Activated CD4-positive, alpha-beta T cell treated with anti-CD3 and anti-CD28 coated beads for 4 hours (primary cell): ENCODE data around the gene ZNF443.
A peak's percentile ranks its signal among the peaks of the same experiment; 100 is the strongest.
"Not testable (repeated sequence)": the region's sequence is repeated elsewhere in the genome, so short reads cannot be mapped to it uniquely, and the experiment has no call there.

Source experiments
- DNase-seq, 2 donors: peaks; one replicate each; pipeline ENCODE4 v3.0.0-alpha.2; 2020

Gene ZNF443

DNA sequence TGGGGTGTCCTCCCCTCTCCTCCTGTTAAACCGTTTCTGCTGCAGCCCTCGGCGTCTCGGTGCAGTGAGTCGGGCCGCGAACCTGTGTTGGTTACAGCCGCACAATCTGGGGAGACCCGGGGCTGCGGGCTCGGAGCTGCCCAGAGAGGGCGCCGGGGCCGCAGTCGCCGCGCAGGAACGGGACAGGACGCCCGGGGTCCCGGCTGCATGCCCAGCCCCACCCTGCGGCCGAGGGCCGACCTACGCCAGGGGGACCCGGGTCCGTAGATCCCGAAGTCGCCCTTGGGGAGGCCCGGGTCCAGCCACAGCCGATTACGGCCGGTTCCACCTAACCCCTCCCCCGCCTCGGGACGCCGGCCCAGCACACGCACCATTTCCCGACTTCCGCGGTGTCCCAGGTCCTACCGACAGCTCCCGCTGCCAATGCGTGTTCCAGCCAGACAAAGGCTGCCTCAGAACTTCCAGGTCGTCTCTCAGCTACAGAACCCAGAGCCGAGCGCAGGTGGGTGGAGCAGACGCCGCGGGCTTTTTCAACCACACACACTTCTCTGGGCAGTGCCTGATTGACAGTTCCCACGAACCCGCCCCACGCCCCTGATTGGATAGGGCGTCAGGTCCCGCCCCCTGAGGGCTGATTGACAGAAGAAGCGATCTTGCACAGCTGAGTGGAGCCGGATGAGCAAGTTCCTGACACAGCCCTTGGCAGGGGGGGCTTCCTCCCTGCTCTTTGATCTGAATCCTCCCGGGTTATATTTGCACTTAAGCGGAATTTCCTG is at the start of gene ZNF443:
Gene ZNF443 (minus strand): TSS at position 481 of the 776 bp plus-strand sequence. CDS start 107 bp downstream, at position 374.
- DNase-seq = peak; percentile 97 to 99

DNA sequence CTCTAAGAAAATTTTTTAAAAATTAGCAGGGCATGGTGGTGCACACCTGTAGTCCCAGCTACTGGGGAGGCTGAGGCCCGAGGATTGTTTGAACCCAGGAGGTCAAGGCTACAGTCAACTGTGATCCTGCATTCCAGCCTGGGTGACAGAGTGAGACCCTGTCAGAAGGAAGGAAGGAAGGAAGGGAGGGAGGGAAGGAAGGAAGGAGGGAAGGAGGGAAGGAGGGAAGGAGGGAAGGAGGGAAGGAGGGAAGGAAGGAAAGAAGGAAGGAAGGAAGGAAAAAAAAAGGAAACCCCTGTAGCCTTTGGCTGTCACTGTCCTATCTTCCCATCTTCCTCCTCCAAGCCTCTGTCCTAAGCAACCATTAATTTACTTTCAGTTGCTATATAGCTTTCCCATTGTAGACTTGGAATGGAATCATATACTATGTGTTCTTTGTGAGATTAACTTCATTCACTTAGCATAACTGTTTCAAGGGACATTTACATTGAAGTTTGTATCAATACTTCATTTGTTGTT is 45.5 kb upstream of the ZNF443 start:
- not testable (repeated sequence) for DNase-seq

DNA sequence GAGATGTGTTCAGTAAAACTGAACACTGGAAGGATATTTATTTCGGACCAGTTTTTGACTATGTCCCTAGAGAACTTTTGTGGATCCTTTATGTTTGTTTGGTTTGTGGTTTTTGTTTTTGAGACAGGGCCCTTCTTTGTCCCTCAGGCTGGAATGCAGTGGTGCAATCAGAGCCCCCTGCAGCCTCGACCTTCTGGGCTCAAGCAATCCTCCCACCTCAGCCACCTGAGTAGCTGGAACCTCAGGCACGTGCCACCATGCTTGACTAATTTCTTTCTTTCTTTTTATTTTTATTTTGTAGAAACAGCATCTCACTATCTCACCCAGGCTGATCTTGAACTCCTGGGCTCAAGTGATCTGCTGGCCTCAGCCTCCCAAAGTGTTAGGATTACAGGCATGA is 44.8 kb upstream of the ZNF443 start:
- DNase-seq = no peak

DNA sequence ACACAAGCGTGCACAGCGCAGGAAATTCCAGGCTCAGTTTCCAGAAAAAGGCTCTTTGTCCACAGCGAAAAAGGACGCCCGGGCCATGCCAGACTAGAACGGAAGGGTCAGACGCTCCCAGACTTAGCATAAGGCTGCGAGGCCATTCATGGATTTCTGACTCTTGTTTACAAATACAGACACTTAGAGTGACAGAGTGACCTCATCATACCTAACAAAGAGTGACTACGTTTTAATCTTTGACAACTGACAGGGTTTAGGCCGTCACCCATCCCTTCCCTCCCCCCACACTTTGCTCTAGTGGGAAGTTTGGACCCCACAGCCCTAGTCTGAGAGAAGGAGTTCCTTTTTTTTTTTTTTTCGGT is 44.2 kb upstream of the ZNF443 start:
- no peak for DNase-seq

DNA sequence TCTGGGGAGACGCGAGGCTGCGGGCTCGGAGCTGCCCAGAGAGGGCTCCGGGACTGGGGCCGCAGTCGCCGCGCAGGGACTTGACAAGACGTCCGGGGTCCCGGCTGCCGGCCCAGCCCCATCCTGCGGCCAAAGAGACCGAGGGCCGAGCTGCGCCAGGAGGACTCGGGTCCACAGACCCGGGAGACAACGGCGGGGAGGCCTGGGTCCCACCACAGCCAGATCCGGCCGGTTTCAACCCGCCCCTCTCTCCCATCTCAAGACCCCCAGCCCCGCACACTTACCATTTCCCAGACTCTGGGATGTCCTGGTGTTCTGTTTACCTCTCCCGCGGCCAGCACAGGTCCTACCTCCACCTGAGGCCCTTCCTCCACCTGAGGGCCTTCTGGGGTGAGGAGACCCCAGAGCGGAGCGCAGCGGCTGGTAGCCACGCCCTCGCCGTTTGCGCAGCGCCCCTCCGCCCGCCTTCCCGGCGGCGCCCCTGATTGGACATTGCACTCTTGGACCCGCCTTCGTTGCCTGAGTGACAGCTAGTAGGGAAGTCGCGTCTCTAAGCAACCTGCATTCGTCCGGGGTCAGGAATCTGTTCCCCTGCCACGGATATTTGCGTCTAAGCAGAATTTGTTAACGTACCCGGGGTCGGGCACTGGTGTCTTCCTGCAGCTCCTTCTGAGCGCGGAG is 43.7 kb upstream of the ZNF443 start, which contains the start of gene ZNF709:
Gene ZNF709 (minus strand): TSS at position 446 of the 681 bp plus-strand sequence. CDS start 159 bp downstream, at position 287.
- DNase-seq = peak; percentile 85 to 92

DNA sequence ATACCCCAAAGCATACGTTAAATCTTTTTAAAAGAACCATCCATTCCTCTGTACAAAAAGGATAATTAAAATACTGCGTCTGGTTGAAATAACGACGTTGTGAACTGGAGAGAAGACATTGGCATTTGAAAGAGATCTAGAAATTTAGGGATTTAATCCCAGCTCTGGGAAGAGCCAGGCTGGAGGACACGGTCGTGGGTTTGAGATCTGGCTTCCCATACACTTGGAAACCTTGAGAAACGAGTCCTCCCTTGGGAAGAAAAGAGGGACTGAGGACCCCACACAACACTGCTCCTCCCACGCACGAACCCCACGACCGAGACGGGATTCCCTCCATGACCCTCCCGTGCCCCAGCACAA is 43.2 kb upstream of the ZNF443 start:
- no peak for DNase-seq

DNA sequence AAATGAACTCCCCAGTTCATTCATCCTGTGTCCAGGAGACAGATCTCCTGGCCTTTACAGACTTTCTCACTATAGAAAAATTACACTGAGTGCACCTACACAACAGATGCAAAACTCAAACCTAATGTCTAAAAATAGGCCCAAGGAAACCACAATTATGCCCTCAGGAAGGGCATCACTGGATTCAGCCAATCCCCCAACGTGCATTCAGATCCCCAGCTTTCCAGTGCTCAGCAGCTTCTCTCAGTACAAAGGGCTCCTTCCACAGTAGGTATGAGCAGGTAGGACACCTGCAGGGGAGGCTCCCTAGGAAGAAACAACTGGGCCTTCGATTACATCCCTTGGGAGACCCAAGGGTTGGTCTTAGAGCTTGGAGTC is 41.7 kb upstream of the ZNF443 start:
- no peak for DNase-seq

DNA sequence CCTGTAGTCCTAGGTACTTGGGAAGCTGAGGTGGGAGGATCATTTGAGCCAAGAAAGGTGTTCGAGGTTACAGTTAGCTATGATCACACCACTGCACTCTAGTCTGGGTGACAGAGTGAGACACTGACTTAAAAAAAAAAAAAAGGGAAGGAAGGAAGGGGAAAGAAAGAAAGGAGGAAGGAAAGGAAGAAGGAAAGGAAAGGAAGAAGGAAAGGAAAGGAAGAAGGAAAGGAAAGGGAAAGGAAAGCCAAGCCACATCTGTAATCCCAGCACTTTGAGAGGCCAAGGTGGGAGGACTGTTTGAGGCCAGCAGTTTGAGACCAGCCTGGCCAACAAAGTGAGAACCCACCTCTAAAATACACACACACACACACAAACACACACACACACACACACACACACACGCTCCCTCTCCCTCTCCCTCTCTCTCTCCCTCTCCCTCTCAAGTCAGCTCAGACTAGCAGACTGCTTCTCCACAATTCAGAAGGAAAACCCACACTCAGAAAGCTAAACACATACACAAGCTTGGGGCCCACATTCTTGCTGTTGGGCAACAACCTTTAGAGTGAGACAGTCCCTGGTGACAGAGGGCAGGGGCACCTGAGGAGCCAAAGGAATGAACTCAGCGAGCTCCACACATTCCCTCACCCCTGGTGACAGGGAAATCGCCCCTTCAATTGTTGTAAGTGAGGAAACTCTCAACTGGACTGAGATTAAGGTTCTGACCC is 41.1 kb upstream of the ZNF443 start:
- no peak for DNase-seq

DNA sequence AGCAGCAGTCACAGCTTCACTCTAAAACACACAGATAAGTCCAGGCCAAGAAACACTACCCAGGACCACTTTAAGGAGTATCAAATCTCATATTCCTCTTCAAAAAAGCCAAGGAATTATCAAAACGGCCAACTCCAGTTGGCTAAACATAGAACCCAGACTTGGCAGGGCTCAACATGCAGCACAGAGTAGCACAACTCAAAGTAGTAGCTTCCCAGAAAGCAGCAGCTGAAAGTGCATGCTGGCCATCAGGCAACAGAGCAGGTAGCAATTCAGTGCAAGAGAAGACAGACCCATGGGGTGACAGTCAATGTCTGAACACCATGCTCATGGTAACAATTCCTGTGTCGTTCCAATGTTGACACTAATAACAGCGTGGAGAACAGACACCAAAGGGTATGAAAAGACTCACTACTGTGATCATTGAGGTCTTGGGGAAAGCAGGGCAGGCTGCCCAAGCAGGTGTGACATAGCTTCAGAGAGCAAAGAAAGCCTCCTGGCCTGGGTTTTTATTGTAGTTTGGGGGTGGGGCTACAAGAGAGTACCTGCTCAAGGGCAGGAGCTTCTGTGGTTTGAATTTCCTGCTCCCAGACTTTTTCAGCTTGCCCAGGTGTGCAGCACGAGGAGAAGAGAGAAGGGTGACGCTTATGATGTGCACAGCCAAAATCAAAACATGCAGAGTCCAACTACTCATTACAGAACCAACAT is 37.6 kb upstream of the ZNF443 start:
- no peak for DNase-seq

DNA sequence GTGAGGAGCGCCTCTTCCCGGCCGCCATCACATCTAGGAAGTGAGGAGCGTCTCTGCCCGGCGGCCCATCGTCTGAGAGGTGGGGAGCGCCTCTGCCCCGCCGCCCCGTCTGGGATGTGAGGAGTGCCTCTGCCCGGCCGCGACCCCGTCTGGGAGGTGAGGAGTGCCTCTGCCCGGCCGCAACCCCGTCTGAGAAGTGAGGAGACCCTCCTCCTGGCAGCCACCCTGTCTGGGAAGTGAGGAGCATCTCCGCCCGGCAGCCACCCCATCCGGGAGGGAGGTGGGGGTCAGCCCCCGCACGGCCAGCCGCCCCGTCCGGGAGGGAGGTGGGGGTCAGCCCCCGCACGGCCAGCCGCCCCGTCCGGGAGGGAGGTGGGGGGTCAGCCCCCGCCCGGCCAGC is 26.8 kb upstream of the ZNF443 start:
- DNase-seq = not testable (repeated sequence)

DNA sequence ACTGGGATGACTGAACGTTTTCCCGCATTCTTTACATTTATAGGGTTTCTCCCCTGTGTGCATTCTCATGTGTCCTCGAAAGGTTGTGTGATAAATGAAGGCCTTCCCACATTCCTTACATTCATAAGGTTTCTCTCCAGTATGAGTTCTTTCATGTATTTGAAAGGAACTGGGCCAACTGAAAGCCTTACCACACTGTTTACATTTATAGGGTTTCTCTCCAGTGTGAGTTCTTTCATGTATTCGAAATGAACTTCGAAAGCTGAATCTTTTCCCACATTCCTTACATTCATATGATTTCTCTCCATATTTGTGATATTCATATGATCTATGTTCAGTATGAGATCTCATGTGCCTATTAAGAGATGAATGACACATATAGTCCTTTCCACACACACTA is 24.4 kb upstream of the ZNF443 start:
- DNase-seq = no peak

DNA sequence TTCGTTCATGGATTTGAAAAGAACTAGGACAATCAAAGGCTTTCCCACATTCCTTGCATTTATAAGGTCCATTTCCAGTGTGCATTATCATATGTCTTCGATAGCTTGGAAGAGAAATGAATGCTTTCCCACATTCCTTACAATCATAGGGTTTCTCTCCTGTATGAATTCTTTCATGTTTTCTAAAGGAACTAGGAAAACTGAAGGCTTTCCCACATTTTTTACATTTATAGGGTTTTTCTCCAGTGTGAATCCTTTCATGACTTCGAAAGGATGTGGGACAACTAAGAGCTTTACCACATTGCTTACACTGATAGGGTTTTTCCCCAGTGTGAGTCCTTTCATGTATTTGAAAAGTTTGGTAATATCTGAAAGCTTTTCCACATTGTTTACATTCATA is 23.9 kb upstream of the ZNF443 start:
- no peak for DNase-seq

DNA sequence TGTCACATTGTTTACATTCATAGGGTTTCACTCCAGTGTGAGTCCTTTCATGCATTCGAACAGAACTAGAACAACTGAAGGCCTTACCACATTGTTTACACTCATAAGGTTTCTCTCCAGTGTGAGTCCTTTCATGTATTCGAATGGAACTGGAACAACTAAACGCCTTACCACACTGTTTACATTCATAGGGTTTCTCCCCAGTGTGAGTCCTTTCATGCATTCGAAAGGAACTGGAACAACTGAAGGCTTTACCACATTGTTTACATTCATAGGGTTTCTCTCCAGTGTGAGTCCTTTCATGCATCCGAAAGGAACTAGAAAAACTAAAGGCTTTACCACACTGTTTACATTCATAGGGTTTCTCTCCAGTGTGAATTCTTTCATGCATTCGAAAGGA is 23.3 kb upstream of the ZNF443 start:
- DNase-seq = not testable (repeated sequence)

DNA sequence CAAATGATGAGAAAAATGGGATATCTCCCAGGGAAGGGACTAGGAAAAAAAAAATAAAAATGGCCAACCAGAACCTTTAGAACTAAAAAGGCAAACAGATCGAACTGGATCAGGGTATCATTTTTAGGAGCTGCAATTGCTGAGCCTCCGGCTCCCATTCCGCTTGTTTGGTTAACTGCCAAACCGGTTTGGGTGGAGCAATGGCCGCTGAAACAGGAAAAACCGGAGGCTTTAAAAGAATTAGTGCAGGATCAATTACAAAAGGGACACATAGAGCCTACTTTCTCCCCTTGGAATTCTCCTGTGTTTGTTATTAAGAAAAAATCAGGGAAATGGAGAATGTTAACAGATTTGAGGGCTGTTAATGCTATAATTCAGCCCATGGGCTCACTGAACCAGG is 12.7 kb upstream of the ZNF443 start:
- no peak for DNase-seq

DNA sequence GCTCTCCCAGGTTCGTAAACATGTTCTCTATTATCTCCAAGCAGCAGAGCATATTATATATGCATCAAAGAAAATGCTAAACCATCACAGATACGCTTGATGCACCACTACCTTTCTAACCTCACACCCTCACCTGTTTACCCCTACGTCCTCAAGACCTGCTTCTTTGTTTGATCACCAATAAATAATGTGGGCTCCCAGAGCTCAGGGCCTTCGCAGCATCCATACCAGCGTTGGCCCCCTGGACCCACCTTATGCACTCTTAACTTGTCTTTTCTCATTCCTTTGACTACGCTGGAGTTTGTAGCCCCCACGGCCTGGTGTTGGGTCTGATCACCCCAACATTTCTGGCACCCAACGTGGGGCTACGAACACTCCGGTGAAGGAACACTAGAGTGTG is 10.0 kb upstream of the ZNF443 start:
- DNase-seq = no peak

DNA sequence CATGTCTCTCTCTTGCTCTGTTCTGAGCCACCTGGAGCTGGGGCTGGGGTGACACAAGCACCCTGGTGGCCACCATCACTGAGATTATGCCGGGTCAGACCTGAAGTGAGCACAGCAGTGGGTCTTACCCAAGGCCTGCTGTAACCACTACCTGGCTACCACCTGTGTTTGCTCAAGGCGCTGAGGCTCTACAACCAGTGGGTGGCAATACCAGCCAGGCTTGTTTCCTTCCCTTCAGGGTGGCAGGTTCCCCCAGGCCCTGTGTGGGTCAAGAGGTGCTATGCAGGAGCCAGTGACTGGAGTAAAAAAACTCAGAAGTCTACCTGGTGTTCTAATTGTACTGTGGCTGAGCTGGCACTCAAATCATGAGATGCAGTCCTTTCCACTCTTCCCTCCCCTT is 8.0 kb upstream of the ZNF443 start:
- DNase-seq = no peak

DNA sequence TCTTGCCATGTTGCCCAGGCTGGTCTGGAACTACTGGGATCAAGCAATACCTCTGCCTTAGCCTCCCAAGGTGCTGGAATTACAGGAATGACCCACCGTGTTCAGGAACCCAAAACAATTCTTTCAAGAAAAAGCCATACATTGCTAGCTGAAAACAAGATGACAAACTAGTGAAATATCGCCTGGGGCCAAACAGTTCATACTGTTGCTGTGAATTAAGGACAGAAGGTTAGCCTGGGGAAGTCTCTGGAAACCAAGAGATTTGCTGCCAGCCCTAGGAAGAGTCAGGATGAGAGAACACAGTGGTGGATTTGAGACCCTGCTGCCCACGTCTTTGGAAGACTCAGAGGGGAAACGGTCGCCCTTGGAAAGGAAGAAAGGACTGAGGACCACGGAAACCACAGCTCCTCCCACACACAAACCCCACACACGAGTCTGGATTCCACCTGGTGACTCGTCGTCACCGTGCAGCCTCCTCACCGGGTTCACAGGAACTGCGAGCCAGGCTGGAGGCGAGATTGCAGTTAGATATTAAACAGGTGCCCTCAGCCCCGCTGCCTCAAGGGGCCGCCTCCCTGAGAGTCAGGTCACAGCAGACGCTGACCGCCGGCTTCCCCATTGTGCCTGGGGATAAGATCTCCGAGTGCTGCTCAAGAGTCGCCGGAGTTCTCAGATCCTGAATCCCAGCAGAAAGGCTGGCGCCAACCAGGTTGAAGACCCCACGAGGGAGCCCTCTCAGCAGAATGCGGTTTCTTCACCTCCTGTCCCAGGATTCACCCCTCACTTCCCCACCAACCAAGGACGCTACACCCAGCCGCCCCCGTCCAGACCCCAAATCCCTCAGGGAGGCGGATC is 908 bp downstream of the ZNF443 start:
- peak; percentile 58 to 64 for DNase-seq

DNA sequence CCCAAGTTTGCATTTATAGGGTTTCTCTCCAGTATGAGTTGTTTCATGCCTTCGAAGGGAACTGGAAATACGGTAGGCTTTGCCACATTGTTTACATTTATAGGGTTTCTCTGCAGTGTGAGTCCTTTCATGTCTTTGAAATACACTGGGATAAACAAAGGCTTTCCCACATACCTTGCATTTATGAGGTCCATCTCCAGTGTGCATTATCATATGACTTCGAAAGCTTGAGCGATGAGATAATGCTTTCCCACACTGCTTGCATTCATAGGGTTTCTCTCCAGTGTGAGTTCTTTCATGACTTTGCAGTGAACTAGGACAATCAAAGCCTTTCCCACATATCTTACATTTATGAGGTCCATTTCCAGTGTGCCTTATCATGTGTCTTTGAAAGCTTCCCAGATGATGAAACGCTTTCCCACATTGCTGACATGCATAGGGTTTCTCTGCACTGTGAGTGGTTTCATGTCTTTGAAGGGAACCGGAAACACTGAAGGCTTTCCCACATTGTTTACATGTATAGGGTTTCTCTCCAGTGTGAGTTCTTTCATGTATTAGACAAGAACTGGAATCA is 10.0 kb downstream of the ZNF443 start:
- not testable (repeated sequence) for DNase-seq

DNA sequence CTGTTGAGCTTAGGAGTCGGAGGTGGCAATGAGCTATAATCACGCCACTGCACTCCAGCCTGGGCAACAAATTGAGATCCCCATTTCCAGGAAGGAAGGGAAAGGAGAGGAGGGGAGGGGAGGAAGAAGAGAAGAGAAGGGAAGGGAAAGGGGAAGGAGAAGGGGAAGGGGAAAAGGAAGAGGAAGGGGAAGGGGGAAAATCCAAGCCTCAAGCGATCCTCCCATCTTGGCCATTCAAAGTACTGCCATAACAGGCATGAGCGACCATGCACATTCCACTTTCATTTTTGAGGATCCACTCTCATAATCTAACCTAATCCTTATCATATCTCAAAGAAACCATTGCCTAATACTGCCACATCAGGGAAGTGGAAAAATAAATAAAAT is 14.9 kb downstream of the ZNF443 start:
- DNase-seq = no peak

DNA sequence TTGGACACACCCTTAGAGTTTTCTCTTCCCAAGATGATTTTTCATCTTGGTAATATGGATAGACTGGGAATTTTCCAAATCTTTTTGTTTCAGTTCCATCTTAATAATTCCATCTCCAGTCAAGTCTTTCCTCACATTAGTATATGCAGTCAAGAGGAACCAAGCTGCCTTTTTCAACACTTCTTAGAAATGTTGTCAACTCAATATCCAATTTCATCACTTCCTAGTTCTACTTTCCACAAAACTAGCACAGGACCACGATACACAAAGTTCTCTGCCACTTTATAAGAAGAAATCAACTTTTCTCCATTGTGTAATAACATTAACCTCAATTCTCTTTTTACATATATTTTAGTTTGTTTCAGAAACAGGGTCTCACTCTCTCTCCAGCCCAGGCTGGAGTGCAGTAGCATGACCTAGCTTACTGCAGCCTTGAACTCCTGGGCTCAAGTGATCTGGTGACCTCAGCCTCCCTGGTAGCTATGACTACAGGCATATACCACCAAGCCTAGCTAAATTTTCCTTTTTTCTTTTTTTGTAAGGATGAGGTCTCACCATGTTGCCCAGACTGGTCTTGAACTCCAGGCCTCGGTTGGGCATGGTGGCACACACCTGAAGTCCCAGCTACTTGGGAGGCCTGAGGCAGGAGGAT is 15.5 kb downstream of the ZNF443 start:
- DNase-seq = no peak

DNA sequence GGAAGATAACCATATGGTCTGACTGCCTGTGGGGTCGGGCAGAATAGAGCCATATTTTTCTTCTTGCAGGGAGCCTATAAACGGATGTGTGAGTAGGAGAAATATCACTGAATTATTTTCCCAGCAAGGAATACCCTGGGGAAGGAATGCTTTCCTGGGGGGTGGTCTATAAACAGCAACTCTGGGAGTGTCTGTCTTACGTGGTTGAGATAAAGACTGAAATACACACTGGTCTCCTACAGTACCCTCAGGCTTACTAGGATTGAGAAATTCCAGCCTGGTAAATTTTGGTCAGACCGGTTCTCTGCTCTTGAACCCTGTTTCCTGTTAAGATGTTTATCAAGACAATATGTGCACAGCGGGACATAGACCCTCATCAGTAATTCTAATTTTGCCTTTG is 23.5 kb downstream of the ZNF443 start:
- not testable (repeated sequence) for DNase-seq
